ENCODE results near the gene SRGAP1.
"Not testable (repeated sequence)": the region's sequence is repeated elsewhere in the genome, so short reads cannot be mapped to it uniquely, and the experiment has no call there.

SRGAP1 gene

DNA sequence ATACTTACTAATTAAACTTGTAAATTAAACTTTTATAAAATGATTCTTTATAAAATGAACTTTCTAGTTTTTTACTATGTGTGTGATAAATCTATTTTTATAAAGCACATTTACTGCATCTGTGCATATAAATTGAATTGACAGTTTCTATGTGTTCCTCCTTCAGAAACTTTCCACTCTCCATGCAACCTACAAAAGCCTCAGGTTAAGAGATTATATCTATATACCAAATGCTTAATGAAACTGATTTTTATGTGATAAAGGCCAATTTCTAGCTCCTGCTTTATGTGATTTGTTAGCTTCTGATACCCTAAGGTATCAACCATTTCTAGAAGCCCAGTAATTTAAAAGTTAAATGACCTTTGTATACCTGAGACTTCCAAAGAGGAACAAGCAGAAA is 174.0 kb downstream of the SRGAP1 start:
- no peak for DNase-seq

DNA sequence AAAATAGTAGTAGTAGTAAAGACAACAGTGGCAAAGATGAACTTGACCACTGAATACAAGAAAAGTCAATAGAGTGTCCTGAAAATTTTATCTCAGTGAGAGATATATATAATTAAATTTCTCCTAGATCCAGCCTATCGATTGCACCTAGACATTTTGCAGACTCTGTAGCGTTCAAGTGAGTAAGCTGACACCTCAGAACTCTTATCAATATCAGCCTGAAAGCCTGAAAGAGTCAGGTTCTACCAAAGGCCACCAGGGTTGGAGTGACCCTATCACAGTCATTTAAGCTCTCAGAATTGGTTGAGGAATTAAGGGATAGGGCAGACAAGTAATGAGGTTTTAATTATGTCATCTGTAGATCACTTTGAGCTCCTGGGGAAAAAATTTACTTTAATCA is 174.6 kb downstream of the SRGAP1 start:
- DNase-seq, result no peak

DNA sequence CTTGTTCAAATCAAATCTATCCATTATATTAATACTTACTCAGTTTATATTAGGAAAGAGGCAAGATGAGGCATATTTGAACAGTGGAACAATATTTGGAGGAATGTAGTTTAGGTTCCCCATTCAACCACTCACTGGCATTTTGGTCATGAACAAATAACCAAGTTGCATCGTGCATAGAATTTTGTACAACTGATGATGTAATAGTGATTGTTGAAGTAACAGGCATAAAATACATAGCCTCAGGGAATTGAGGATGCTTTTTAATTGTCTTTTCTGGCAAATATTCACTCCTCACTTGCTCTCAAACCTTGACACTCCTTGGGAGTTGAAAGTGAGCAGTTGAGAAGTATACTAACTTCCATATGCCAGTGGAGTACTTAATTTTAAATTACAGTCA is 175.2 kb downstream of the SRGAP1 start:
- DNase-seq, result no peak

DNA sequence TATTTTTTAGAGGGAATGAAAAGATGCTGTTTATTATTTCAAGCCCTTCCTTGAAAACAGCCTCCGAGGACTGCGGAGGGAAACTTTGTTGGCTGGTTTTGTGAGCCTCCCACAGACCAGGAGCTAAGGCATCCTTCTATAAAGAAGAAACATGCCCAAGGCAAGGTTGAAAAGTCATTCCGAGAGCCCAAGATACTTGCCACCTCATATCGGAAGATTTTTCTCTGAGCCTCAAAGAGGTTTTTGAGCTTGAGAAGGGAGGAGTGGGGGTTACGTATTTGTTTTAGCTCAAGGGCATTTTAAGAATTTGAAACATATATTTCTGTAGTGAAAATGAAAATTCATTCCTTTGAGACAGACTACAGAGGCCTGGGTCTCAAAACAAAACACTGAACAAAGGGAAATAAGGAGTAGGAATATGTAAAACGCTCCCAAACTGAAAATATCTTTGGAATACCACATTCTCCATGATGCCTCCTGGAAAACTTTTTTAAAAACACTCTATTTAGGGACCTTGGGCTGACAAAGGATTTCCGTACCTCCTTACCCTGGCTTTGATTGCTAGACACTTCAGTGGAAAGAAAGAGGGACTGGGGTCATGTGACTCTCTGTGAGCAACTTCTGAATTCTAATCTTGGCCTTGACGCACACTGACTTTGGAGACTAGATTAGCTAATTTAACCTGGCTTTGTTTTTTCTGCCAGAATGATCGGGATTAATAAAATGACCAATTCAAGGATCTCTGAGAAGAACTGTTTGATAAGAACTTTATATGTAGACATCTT is 180.9 kb downstream of the SRGAP1 start:
- no peak for DNase-seq

DNA sequence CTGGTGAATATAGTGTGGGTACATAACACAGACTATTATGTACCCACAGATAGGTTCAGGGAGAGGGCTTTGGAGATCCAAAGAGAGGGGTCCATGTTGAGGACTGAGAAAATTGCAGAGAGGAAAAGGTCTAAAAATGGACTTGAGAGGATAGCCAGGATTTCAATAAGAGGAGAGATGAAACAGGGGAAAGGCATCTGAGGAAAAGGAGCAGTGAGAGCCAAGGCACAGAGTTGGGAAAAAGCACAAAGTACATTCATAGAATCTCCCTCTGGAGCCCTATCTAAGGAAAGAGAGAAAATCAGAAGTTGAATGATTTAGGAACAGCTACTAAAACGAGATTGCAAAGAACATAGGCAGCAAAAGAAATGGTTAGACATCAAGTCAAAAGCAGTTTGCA is 182.8 kb downstream of the SRGAP1 start:
- no peak for DNase-seq

DNA sequence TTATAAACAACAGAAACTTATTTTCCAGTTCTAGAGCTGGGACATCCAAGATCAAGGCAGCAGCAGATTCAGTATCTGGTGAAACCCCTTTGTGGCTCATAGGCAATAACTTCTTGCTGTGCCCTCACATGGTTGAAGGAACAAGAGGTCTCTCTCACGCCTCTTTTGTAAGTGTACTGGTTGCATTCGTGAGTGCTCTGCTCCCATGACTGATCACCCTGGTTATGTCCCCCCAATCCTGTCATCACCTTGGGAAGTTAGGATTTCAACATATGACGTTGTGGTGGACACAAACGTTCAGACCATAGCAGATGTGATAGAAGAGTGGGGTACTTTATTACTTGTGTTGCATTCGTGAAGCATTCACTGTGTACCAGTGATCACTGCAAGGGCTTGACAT is 184.0 kb downstream of the SRGAP1 start:
- DNase-seq, result no peak

DNA sequence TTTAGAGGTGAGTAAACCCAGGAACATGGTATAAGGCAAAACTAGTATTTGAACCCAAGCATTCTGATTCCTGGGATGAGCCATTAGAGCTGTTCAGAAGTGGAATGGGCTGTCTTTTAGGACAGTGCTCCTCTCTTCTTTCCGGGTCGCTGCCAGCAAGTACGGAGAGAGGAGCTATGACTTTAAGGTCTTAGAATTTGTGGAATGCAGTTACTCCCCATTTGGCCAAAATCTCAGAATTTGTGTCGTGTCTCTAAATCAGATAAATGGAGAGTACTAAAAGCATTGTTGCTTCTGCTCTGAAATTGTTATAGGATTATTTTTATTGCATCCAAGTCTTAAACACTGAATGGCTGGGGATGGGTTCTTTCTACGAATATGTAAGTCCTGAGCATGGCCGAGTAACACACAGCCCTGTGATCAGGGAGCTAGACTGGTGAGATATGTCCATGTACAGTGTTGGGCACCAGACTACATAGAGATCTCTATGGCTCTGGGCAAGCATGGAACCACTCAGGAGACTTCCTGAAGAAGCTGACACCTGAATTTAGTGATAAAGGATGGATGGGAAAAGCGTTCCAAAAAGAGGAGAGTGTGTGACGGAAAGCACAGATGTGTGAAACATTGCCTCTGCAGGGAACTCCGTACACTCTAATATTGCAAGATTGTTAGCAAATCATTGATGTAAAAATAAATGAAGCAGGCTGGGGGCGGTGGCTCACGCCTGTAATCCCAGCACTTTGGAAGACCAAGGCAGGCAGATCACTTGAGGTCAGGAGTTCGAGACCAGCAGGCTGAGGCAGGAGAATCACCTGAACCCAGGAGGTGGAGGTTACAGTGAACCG is 184.7 kb downstream of the SRGAP1 start:
- DNase-seq, result no peak

DNA sequence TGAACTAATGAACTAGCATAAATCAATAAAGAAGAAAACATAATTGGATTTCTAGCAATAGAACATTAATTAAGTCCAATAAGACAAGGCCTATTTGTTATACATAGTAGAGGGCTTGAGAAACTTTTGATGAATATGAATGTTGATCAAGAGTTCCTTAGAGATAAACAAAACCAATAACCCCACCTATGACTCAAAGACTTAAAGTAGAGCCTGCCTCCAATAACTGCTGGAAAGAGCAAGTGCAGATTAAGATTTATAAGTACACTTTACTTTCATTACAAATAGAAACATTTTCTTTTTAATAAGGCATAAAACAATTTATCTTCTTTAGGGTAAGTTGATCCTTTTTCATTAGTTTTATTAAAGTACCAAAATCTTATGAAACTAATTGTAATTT is 185.7 kb downstream of the SRGAP1 start:
- DNase-seq, result no peak

DNA sequence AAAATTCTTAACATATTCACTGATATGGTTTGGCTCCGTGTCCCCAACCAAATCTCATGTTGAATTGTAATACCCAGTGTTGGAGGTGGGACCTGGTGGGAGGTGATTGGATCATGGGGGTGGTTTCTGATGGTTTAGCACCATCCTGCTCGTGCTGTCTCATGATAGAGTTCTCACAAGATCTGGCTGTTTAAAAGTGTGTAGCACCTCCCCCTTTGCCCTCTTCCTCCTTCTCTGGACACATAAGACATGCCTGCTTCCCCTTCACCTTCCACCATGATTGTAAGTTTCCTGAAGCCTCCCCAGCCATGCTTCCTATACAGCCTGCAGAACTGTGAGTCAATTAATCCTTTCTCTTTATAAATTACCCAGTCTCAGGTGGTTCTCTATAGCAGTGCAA is 189.6 kb downstream of the SRGAP1 start:
- DNase-seq, result not testable (repeated sequence)

DNA sequence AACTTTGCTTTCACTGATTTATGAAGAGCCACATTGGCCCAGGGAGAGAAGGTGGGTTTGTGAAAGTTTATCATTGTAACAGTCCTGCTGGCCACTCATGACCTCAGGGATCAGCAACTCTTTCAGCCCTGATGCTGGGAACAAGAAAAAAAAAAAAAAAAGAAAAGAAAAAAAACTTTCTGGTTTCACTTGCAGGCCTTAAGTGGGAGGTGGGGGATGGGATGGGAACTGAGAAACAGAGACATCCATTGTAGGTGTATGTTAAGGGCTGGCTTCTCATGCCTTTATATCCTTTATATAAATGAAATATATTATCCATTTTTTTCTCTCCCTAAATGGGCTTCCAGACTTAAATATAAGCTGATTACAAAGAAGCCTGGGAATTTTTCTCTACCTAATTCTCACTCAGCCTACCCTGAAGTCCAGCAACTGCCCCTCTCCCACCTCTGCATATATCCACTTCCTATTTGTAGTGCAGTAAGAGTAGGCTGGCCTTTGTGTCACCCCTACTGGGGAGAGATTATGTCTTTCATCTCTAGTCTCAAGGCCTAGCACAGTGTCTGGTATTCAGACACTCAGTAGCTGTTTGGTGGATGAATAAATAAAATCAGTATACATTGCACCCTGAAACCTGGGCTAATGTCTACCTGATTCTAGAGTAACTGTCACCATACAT is 190.5 kb downstream of the SRGAP1 start:
- DNase-seq, result no peak

DNA sequence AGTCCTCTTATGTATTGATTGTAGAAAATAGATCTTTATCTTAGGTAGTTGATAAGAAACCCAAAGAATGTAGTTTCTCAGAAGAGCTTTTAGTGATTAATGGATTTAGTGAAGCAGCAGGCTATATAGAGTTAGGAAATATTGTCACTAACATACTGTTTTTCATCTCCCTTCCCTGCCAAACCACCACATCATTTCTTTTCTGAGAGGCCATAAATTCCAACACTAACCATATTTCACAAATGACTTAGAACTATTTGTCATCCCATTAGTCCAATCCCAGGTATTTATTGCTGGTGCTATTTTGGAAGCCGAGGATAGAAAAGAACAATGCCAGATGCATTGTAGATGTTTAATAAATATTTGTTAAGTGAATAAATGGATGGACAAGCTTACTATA is 191.9 kb downstream of the SRGAP1 start:
- DNase-seq, result no peak

DNA sequence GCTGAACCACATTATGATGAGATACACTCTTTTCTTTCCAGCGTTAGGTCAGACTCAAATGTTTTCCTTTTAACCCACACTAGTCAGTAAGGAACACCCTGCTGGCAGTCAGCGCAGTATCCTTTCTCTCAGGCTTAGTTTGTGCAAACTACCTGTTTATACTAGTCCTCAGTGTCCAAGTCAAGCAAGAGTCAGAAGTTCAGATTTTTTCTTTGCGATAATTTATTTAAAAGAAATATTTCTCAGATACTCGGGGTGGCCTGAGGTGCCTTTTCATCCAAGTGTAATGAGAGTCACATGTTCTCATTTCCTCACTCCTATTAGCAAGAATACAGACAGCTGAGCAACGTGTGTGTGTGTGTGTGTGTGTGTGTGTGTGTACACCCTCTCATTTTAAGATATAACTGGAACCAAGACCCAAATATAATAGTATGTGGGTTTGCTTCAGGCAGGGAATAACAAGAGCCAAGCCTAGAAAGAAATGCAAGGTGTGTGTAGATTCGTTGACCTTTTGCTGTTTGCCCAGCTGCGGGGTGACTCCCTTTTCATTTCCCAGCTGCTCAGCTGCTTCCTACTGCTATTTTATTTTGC is 194.9 kb downstream of the SRGAP1 start:
- no peak for DNase-seq

DNA sequence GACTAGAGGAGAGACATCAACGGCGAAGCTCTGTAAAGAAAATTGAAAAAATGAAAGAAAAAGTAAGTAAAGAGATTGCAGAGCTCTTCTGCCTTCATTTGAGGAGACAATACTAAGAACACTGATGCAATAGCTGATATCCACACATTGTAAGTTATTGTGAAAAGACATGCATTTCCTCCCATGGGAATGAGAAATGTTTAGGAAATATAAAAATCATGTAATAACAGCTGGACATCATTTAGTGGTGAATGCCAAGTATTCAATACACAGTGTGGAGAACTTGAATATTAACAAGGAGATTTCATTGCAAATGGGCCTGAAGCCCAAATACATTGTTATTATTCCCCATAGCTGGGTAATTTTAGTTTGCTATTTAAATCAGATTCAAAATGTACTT is 198.4 kb downstream of the SRGAP1 start:
- DNase-seq, result no peak

DNA sequence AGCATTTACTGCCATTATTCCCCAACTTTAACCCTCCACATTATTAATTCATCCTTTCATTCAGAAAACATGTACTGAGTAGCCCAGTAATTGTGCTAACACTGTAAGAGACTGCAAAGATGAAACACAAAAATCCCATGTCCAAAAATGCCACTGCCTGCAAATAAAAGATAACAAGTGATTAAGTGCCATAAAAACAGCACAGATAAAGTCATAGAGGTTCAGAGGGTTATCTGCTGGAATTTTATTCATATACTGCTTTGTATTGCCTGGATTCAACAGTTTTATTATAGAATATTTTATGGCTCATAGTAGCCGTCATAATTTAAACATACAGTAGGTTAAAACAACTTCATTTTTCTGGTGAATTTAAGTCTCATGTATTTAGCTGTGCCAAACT is 199.7 kb downstream of the SRGAP1 start:
- no peak for DNase-seq

DNA sequence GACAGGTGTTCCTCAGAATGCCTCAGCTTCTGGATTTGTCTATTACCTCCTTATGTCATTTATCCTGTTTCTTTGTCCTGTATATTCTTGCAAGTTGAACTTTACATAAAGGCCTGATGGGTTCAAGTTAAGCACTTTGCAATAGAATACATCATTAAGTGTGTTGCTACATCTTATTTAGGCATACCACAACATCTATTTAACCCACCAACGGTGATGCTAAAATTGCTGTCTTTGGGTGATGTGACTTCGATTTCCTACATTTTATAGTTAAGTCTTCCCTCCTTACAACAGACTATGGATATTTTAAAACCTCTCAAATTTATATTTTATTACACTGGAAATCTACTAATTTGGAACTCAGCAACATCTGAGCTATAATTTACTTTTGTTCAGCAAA is 206.6 kb downstream of the SRGAP1 start:
- no peak for DNase-seq

DNA sequence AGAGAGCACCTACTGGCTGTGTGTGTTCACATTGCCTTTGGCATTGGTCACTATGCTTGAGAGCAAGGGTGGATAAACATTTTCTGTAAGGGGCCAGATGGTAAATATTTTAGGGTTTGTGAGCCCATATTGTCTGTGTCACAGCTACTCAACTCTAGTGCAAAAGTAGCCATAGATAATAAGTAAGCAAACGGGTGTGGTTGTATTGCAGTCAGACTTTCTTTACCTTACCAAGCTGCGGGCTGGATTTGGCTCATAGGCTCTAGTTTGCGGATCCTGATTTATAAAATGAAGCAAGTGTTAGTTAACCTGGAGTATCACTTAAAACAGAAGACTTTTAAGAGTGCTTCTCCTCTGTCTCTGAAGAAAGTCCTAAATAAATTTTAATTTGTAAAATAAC is 208.6 kb downstream of the SRGAP1 start:
- DNase-seq, result no peak

DNA sequence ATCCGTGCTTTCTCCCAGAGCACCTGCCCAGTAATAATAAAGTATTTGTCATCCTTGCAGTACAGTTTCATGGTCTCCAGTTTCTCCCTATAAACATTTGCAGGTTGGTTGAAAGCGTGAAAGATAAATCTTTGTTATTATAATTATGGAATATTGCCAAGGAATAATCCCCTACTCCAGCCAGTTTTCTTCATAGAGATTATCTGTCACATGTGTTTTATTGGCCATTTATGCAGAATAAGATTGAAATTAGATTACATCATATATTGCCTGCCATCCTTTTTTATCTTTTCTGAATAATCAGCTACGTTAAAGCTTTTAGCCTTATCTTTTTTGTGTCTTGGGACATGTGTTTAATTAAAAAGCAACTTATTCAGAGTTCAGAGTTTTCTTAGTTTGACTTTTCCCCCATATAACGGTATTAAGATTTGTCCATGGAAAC is 209.6 kb downstream of the SRGAP1 start:
- no peak for DNase-seq

DNA sequence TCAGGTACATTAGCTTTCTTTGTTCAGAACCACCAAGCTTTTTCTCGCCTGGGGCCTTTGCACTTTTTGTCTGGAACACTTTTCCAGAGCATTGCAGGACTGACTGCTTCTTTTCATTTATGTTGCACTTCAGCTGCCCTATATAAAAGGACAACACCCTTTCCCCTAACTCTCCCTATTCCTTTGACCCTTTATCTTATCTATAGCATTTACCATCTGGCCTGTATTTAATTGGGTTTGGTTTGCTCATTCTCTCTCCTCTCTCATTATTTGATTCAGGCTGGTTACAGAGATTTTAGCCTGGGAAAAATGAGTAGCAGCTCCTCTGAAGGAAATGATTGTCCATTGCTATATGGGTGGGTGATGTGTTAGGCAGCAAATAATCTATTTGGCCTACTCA is 212.2 kb downstream of the SRGAP1 start:
- DNase-seq, result no peak

DNA sequence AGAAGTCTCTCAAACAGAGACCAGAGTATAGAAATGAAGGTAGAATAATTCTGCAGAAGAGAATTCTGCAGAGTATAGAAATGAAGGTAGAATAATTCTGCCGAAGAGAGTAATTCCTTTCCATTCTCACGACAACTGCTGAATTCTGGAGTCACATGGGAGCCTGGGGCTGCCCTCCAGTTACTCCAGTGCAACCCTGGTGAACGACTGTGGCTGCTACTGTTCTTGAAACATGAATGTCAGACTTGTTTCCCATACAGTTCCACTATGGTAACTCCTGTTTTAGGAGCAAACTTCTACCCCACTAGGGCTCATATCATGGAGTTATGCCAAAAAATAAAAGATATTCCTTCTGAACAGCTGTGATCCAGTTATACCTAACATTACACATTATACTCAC is 213.2 kb downstream of the SRGAP1 start:
- no peak for DNase-seq

DNA sequence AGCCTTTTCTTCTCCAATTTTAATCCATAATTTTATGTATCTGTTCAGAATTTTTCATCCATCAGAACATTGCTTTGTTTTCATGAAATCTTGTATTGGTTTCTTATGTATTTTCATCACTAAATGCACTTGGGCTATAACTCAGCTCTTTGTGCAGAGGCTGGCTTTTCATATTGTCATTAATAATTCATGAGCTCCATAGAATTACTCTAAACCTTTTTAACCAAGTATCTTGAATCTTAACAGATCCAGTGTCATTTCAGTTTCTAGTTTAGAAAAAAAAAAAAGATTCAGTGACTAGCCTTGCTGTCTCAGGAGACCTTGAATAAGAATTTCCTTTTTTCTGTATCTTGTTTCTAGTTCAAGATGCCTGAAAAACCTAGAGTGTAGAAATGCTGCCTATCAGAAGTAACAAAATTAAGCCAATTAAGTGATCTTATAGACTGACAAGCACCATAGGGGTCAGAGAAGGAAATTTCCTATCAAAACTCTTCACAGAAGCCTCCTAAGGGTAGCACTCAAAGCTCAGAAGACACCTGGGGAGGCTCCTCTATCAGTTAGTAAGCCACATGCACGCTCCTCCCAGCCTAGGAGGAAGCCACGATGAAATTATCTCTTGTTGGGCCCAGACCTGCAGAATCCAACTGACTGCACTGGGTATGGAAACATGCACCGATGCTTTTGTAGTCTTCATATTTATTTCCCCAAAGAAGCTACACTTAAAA is 214.2 kb downstream of the SRGAP1 start:
- DNase-seq, result no peak

DNA sequence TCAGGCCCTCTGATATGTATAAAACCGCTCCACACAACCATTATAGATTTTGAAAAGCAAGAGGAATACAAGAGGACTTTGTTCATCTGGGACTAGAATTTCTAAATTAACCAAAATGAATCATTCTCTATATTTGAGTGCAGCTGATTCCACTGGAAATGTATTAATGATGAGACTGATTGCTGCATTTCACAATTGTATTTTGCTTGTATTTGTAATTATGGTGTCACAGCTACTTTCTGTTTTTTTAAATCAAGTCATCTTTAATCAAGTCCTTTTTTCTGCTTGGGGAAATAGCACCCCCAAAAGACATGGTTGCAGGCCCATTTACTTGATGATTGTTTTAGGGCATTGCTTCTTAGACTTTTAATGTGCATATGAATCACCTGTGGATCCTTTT is 215.2 kb downstream of the SRGAP1 start:
- no peak for DNase-seq

DNA sequence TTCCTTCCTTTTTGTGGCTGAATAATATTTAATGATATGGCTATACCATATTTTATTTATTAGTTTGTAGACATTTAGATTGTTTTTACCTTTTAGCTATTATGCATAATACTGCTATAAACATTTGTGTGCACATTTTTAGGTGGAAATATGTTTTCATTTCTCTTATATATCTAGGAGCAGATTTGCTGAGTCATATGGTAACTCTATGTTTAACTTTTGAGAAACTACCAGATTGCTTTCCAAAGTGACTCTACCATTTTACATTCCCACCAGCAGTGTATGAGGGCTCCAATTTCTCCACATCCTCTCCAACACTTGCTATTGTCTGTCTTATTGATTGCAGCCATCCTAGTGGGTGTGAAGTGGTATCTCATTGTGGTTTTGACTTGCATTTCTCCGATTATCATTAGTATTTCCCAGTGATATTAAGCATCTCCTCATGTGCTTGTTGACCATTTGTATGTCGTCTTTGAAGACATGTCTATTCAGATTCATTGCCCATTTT is 217.4 kb downstream of the SRGAP1 start:
- no peak for DNase-seq

DNA sequence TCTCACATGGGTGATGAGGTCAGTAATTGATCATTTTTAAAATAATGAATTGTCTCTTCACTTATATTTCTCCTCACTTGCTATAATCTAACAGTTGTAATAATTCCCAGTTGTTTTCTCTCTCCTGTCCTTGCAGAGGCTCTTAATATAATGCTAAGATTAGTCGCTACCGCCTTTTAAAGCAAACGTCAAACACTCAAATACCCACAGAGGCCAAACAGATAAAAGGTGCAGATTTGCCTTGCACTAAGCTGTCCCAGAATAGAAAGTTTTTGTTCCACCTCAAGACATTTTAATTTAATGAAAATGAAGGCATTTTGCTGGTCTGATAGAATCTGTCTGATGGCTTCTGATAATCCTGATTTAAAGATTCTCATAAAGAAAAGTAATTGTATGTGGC is 218.6 kb downstream of the SRGAP1 start:
- DNase-seq, result no peak

All from NCI-H1694 (cell line).